Activated CD8-positive, alpha-beta memory T cell treated with anti-CD3 and anti-CD28 coated beads, Interleukin-2, amount 50 U/mL, for 48 hours (primary cell): ENCODE data around the gene DNAH17.
A peak's percentile ranks its signal among the peaks of the same experiment; 100 is the strongest.

Experiments used
- DNase-seq: peaks from one replicate; pipeline ENCODE4 v3.0.0-alpha.2; 2020

DNAH17 gene

DNA sequence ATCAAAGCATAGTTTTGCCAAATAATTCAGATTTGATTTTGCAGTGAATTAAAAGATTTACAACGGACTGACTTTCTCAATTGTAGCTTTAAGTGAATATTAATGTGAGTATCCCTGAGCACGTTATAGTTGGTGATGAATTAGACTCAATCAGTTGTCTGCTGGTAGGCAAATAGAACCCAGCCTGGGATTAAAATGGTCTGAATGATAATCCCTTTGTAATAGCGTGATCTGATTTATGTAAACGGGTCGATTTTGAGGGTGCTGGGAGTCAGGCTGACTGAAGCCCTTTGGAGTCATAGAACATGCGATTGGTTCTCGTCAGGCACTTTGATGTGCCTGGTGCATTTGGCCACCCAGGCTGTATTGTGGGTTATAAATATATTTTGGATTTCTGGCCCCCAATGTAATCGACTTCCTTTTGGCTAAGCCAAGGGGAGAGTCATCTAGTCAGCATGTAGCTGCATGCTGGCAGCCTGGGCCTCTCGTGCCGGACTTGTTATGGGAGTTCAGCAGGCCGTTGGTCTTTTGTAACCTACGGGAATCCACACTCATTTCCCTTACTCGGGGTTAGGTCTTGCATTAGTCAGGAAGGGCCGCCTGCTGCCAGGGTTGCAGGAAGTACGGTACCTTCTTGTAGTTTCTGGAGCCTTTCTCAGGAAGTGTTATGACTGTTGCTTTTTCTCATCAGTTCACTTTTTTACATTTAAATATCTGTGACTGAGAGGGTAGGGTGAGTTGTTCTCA is 193.3 kb downstream of the DNAH17 start:
- peak; percentile 82 for DNase-seq

- DNase-seq = no peak
These were observed 195.5 kb downstream of the DNAH17 start for GRCh38 chr17:78381601-78382232.

DNA sequence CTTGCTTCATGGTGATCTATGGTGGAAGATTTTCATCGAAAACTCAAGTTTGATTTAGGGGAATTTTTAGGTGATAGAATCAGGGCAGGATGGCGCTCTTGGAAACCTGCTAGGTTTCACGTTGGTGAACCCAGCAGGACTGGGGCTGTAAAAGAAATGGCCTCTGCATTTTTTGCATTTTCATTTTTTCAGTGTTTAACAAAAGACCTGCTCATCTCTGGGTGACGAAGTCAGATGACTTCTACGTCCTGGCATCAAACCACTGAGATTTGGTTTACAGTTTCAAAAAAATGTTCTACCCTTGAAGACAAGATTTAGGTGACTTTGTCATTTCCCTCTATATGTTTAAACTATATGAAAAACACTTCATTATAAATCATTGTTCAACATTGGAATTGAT is 196.8 kb downstream of the DNAH17 start:
- no peak for DNase-seq

GRCh38 chr17:78379131-78379491 is 198.1 kb downstream of the DNAH17 start:
- no peak for DNase-seq

- peak; percentile 95 for DNase-seq
These were observed 198.7 kb downstream of the DNAH17 start, which contains the start of gene PGS1 for GRCh38 chr17:78378225-78379130. TSS of gene PGS1 (plus strand) at chr17:78378649. CDS start at chr17:78378666, 17 bp downstream.

- DNase-seq = no peak
These were observed 199.4 kb downstream of the DNAH17 start for GRCh38 chr17:78377858-78378224.

DNA sequence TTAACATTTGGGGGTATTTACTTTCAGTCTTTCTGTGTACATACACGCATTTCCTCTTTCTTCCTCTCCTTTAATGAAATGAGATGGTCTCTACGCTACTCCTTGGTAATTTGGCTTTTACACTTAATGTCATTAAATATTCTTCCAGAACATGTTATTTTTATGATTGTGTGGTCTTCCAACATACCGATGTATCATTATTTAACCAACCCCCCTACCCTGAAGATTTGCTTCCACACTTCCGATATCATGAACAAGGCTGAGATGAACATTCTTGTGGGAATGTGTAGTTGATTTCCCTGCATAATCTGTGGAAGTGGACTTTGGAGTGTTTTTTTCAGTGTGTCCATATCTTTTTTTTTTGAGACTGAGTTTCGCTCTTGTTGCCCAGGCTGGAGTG is 201.0 kb downstream of the DNAH17 start:
- no peak for DNase-seq

GRCh38 chr17:78375401-78376151 is 201.6 kb downstream of the DNAH17 start:
- no peak for DNase-seq

DNA sequence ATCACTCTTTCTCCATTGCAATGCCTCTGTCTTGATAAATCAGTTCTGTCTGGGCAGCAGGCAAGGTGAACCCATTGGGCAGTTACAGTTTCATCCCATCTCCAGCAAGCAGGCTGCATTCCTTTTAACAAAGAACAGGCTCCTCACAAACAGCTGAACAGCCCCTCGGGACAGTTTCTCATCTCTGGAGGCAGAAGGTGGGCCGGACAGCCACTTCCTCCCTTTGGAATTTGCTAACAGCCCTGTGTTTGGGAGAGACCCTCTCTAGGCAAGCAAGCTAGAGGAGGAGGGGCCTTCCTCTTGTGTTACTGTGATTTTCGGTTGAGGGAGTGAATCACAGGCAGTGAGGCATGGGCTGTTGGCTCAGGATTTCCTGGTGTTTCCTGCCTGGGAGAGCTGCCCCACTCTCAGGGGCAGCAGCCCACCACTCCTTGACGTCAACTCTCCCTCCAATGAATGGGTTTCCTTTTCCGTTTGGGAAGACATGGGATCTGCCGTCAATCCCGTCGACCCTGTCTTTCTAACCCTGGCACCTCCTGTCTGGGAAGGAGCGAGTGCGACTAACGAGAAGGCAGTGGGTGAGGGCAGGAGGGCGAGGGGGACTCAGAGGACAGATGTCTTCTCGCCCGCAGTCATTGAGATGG is 202.4 kb downstream of the DNAH17 start:
- no peak for DNase-seq

GRCh38 chr17:78374189-78374588 is 203.0 kb downstream of the DNAH17 start:
- no peak for DNase-seq
